Ishikawa (cell line): ENCODE data around the gene AP4B1.

ENCODE experiments used
- CEBPB ChIP-seq: IDR thresholded peaks from 2 replicates; pipeline ENCODE4 v1.6.1; 2012
- EGR1 ChIP-seq: IDR thresholded peaks from 2 replicates; pipeline ENCODE4 v1.6.1; 2012
- EP300 ChIP-seq: IDR thresholded peaks from 2 replicates; pipeline ENCODE4 v1.6.1; 2012; ENCODE audit warnings: borderline replicate concordance
- FOXM1 ChIP-seq: IDR thresholded peaks from 2 replicates; pipeline ENCODE4 v1.6.1; 2012; ENCODE audit warnings: low read depth, borderline replicate concordance
- NFIC ChIP-seq: IDR thresholded peaks from 2 replicates; pipeline ENCODE4 v1.6.1; 2012
- RAD21 ChIP-seq: IDR thresholded peaks from 2 replicates; pipeline ENCODE4 v1.6.1; 2012; ENCODE audit warnings: low read depth
- TEAD4 ChIP-seq: IDR thresholded peaks from 2 replicates; pipeline ENCODE4 v1.6.1; 2012
- YY1 ChIP-seq: IDR thresholded peaks from 2 replicates; pipeline ENCODE4 v1.6.1; 2012; ENCODE audit warnings: low read depth
- ZBTB7A ChIP-seq: IDR thresholded peaks from 2 replicates; pipeline ENCODE4 v1.6.1; 2012; ENCODE audit warnings: low read depth
- TF ChIP-seq, protein P1 (sequence below): IDR thresholded peaks from 2 replicates; pipeline ENCODE4 v1.6.1; 2012
- TF ChIP-seq, protein P2 (sequence below): IDR thresholded peaks from 2 replicates; pipeline ENCODE4 v1.6.1; 2012; ENCODE audit warnings: low read depth, mild to moderate bottlenecking

DNA sequence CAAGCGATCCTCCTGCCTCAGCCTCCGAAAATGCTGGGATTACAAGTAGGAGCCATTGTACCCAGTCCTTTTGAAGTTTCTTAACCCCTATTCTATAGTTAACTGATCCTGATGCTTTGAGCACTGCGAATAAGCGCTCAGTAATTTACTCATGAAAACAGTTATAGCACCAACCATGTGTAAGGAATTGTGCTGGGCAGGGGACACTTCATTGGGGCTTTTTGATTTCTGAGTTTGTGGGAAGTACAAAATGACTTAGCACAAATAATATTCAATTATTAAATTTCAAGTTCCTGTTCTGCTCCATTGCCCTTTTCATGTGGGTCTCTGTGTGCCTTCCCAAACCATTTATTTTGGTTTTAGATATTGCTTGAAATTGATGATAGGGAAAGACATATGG, 18.4 kb upstream of the AP4B1 start:
- no peak for TF ChIP-seq TEAD4
- TF ChIP-seq CEBPB, result no peak
- TF ChIP-seq, protein P1, sequence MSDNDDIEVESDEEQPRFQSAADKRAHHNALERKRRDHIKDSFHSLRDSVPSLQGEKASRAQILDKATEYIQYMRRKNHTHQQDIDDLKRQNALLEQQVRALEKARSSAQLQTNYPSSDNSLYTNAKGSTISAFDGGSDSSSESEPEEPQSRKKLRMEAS, result no peak
- no peak for TF ChIP-seq EP300
- no peak for TF ChIP-seq YY1
- no peak for TF ChIP-seq NFIC
- TF ChIP-seq, protein P2, sequence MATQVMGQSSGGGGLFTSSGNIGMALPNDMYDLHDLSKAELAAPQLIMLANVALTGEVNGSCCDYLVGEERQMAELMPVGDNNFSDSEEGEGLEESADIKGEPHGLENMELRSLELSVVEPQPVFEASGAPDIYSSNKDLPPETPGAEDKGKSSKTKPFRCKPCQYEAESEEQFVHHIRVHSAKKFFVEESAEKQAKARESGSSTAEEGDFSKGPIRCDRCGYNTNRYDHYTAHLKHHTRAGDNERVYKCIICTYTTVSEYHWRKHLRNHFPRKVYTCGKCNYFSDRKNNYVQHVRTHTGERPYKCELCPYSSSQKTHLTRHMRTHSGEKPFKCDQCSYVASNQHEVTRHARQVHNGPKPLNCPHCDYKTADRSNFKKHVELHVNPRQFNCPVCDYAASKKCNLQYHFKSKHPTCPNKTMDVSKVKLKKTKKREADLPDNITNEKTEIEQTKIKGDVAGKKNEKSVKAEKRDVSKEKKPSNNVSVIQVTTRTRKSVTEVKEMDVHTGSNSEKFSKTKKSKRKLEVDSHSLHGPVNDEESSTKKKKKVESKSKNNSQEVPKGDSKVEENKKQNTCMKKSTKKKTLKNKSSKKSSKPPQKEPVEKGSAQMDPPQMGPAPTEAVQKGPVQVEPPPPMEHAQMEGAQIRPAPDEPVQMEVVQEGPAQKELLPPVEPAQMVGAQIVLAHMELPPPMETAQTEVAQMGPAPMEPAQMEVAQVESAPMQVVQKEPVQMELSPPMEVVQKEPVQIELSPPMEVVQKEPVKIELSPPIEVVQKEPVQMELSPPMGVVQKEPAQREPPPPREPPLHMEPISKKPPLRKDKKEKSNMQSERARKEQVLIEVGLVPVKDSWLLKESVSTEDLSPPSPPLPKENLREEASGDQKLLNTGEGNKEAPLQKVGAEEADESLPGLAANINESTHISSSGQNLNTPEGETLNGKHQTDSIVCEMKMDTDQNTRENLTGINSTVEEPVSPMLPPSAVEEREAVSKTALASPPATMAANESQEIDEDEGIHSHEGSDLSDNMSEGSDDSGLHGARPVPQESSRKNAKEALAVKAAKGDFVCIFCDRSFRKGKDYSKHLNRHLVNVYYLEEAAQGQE, result no peak
- no peak for TF ChIP-seq EGR1
- no peak for TF ChIP-seq FOXM1
- TF ChIP-seq RAD21, result no peak
- no peak for TF ChIP-seq ZBTB7A
